ENCODE results near the gene CDV3.

Gene CDV3

DNA sequence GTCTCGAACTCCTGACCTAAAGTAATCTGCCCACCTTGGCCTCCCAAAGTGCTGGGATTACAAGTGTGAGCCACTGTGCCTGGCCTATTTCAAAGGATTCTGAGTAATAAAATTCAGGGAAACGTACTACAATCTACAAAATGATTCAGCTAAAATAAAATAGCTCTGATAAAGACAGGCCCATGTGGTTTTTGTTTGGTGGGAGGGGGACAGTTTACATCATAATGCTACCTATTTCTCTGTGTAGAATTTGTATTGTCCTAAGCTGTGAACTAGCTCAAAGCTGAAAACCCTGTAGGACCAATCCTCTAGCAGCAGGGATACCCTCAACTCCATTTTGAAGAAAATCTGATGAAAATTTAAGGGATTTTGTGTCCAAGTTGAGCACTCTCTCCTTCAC is 25.8 kb downstream of the CDV3 start:
- no peak overlapping the region for H3K4me3 ChIP-seq (ENCODE audit: low read depth, low read length)
- CTCF ChIA-PET: interaction anchor here (0.6 to 0.7 kb wide), 2 partner anchors 16 to 68 kb away, joined by 3 to 4 read pairs; no protein-coding TSS in a partner anchor
- no peaks in the 10 kb centered on the region for H3K4me1 ChIP-seq (ENCODE audit: control insufficient read depth, insufficient read depth, low read length)
- TF ChIP-seq KLF1 (tag by site-specific recombination; IDR thresholded peaks at IDR 0.05) (no peak), ZNF664 (tag by site-specific recombination; IDR thresholded peaks at IDR 0.05) (no peak), AEBP2 (tag by site-specific recombination; IDR thresholded peaks at IDR 0.05; ENCODE audit: borderline replicate concordance) (no peak), ZSCAN23 (tag by site-specific recombination; IDR thresholded peaks at IDR 0.05) (no peak), ZNF677 (tag by site-specific recombination; IDR thresholded peaks at IDR 0.05) (no peak), TRIM28 (IDR thresholded peaks at IDR 0.05; ENCODE audit: borderline replicate concordance, low read length) (no peak), ZNF16 (tag by site-specific recombination; IDR thresholded peaks at IDR 0.05; ENCODE audit: low read depth) (no peak), ZXDB (tag by site-specific recombination; IDR thresholded peaks at IDR 0.05) (no peak), IKZF3 (tag by site-specific recombination; IDR thresholded peaks at IDR 0.05) (no peak)
- TF ChIP-seq, protein P1, sequence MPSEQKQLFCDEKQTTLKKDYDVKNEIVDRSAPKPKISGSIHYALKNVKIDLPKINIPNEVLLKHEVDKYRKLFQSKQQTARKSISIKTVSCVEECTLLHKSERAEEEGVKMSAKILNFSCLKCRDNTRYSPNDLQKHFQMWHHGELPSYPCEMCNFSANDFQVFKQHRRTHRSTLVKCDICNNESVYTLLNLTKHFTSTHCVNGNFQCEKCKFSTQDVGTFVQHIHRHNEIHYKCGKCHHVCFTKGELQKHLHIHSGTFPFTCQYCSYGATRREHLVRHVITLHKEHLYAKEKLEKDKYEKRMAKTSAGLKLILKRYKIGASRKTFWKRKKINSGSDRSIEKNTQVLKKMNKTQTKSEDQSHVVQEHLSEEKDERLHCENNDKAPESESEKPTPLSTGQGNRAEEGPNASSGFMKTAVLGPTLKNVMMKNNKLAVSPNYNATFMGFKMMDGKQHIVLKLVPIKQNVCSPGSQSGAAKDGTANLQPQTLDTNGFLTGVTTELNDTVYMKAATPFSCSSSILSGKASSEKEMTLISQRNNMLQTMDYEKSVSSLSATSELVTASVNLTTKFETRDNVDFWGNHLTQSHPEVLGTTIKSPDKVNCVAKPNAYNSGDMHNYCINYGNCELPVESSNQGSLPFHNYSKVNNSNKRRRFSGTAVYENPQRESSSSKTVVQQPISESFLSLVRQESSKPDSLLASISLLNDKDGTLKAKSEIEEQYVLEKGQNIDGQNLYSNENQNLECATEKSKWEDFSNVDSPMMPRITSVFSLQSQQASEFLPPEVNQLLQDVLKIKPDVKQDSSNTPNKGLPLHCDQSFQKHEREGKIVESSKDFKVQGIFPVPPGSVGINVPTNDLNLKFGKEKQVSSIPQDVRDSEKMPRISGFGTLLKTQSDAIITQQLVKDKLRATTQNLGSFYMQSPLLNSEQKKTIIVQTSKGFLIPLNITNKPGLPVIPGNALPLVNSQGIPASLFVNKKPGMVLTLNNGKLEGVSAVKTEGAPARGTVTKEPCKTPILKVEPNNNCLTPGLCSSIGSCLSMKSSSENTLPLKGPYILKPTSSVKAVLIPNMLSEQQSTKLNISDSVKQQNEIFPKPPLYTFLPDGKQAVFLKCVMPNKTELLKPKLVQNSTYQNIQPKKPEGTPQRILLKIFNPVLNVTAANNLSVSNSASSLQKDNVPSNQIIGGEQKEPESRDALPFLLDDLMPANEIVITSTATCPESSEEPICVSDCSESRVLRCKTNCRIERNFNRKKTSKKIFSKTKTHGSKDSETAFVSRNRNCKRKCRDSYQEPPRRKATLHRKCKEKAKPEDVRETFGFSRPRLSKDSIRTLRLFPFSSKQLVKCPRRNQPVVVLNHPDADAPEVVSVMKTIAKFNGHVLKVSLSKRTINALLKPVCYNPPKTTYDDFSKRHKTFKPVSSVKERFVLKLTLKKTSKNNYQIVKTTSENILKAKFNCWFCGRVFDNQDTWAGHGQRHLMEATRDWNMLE (tag by site-specific recombination; conservative IDR thresholded peaks at IDR 0.05; ENCODE audit: low read depth): no peak
- no peak overlapping the region for H3K27ac ChIP-seq (ENCODE audit: extremely low read depth, low read depth, low read length)
- POLR2A ChIA-PET: no interaction called here
- no peaks in the 10 kb centered on the region for H3K9me3 ChIP-seq (ENCODE audit: control insufficient read depth, insufficient read depth, low read depth, low read length)
- peaks cover 4 to 33% of the 10 kb centered on the region in 2 experiments; a peak in 2 of 3 replicates for H3K36me3 ChIP-seq (ENCODE audit: control insufficient read depth in 2 of 2, insufficient read depth in 1 of 2, low read length in 2 of 2)

- no peaks in the 10 kb centered on the region for H3K4me1 ChIP-seq (ENCODE audit: control insufficient read depth, insufficient read depth, low read length)
- H3K9me3 ChIP-seq (ENCODE audit: control insufficient read depth, insufficient read depth, low read depth, low read length): no peaks in the 10 kb centered on the region
- ChIA-PET CTCF (no interaction called here), POLR2A (no interaction called here)
- no peak overlapping the region for H3K27ac ChIP-seq (ENCODE audit: extremely low read depth, low read depth, low read length)
- H3K36me3 ChIP-seq (ENCODE audit: control insufficient read depth in 2 of 2, insufficient read depth in 1 of 2, low read length in 2 of 2): peaks cover 12 to 45% of the 10 kb centered on the region in 2 experiments; a peak in 2 of 3 replicates
- H3K4me3 ChIP-seq (ENCODE audit: low read depth, low read length): no peak overlapping the region
- no peak for TF ChIP-seq ZNF362 (tag by site-specific recombination; IDR thresholded peaks at IDR 0.05)
- TF ChIP-seq CTCF (tag by site-specific recombination; IDR thresholded peaks at IDR 0.05): no peak
- TF ChIP-seq ZNF223 (tag by site-specific recombination; IDR thresholded peaks at IDR 0.05): no peak
- no peak for TF ChIP-seq ZNF335 (tag by site-specific recombination; conservative IDR thresholded peaks at IDR 0.05)
- TF ChIP-seq ZNF114 (tag by site-specific recombination; IDR thresholded peaks at IDR 0.05): no peak
- TF ChIP-seq ZNF354C (tag by site-specific recombination; IDR thresholded peaks at IDR 0.05; ENCODE audit: borderline replicate concordance, low read depth): no peak
- TF ChIP-seq, protein P2, sequence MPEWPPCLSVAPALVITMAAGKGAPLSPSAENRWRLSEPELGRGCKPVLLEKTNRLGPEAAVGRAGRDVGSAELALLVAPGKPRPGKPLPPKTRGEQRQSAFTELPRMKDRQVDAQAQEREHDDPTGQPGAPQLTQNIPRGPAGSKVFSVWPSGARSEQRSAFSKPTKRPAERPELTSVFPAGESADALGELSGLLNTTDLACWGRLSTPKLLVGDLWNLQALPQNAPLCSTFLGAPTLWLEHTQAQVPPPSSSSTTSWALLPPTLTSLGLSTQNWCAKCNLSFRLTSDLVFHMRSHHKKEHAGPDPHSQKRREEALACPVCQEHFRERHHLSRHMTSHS (tag by site-specific recombination; IDR thresholded peaks at IDR 0.05): no peak
- TF ChIP-seq, protein P3, sequence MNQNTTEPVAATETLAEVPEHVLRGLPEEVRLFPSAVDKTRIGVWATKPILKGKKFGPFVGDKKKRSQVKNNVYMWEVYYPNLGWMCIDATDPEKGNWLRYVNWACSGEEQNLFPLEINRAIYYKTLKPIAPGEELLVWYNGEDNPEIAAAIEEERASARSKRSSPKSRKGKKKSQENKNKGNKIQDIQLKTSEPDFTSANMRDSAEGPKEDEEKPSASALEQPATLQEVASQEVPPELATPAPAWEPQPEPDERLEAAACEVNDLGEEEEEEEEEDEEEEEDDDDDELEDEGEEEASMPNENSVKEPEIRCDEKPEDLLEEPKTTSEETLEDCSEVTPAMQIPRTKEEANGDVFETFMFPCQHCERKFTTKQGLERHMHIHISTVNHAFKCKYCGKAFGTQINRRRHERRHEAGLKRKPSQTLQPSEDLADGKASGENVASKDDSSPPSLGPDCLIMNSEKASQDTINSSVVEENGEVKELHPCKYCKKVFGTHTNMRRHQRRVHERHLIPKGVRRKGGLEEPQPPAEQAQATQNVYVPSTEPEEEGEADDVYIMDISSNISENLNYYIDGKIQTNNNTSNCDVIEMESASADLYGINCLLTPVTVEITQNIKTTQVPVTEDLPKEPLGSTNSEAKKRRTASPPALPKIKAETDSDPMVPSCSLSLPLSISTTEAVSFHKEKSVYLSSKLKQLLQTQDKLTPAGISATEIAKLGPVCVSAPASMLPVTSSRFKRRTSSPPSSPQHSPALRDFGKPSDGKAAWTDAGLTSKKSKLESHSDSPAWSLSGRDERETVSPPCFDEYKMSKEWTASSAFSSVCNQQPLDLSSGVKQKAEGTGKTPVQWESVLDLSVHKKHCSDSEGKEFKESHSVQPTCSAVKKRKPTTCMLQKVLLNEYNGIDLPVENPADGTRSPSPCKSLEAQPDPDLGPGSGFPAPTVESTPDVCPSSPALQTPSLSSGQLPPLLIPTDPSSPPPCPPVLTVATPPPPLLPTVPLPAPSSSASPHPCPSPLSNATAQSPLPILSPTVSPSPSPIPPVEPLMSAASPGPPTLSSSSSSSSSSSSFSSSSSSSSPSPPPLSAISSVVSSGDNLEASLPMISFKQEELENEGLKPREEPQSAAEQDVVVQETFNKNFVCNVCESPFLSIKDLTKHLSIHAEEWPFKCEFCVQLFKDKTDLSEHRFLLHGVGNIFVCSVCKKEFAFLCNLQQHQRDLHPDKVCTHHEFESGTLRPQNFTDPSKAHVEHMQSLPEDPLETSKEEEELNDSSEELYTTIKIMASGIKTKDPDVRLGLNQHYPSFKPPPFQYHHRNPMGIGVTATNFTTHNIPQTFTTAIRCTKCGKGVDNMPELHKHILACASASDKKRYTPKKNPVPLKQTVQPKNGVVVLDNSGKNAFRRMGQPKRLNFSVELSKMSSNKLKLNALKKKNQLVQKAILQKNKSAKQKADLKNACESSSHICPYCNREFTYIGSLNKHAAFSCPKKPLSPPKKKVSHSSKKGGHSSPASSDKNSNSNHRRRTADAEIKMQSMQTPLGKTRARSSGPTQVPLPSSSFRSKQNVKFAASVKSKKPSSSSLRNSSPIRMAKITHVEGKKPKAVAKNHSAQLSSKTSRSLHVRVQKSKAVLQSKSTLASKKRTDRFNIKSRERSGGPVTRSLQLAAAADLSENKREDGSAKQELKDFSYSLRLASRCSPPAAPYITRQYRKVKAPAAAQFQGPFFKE (tag by site-specific recombination; IDR thresholded peaks at IDR 0.05; ENCODE audit: borderline replicate concordance): no peak
Measured at GRCh38 chr3:133600572-133601081, 27.1 kb downstream of the CDV3 start.

Data from HEK293 (cell line).